Neural crest cell (in vitro differentiated cells): Measurements from ENCODE around the gene ALG12. TPM values are rescaled to one million over a fixed set of nuclear protein-coding genes. Genes with fewer than 3 reads are reported as not detected.
A peak's percentile ranks its signal among the peaks of the same experiment; 100 is the strongest.

ENCODE experiments used
- DNase-seq: peaks from one replicate; pipeline ENCODE4 v3.0.0; 2021; ENCODE audit warnings: low read depth, mixed read lengths, low spot score
- H3K27ac Mint-ChIP-seq: one replicate; pipeline ENCODE4 v1.8.0; 2021; ENCODE audit warnings: mild to moderate bottlenecking, mixed read lengths; ENCODE audit not compliant: unreplicated experiment
- H3K27me3 Mint-ChIP-seq: 2 replicates; pipeline ENCODE4 v1.8.0; 2021; ENCODE audit warnings: low read depth, mild to moderate bottlenecking, mixed read lengths
- H3K36me3 Mint-ChIP-seq: 2 replicates; pipeline ENCODE4 v1.8.0; 2021; ENCODE audit warnings: low read depth, mild to moderate bottlenecking, mixed read lengths
- H3K4me1 Mint-ChIP-seq: 2 replicates; pipeline ENCODE4 v1.8.0; 2021; ENCODE audit warnings: mixed read lengths
- H3K4me3 Mint-ChIP-seq: one replicate; pipeline ENCODE4 v1.8.0; 2021; ENCODE audit warnings: mild to moderate bottlenecking, mixed read lengths
- H3K9me3 Mint-ChIP-seq: 2 replicates; pipeline ENCODE4 v1.8.0; 2021; ENCODE audit warnings: mixed read lengths
- total RNA-seq: library from RNA; stranded (reverse); gene quantifications from 2 replicates; pipeline ENCODE4 v1.2.1, GENCODE V29; 2021
- TF ChIP-seq, protein P1 (sequence below): fragments of 200-600 bp; sonication (generic); conservative IDR thresholded peaks from 2 replicates; pipeline ENCODE4 v1.5.0; 2021; ENCODE audit warnings: antibody characterized with exemption, mild to moderate bottlenecking

Gene ALG12
- total RNA-seq, 1 donor from 2014 or later = 21.2 TPM

DNA sequence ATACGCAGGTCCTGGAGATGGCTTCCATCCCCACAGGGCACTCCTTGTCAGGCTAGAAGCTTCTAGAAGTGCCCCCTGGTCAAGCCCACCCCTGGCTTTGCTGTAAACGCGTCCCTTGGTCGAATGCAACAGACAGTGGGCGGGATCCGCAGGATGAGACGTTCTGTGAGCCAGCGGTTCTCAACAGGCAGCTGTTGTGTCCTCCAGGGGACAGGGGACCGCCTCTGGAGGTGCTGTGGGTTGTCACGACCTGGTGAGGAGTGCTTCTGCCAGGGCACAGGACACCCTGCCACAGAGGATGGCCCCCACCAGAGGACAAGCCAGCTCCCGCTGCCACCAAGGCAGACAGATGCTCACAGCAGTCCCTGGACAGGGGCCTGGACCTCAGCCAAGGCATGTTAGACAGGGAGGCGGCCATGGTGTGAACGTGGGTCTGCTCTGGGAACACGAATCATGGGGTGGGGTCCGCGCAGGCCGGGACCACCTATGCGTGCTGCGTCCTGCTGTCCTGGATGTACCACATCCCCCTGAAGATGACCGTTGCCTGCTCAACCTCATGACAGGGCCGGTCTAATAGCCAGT is 11.8 kb upstream of the ALG12 start:
- Mint-ChIP-seq H3K9me3 (no peaks in the 10 kb centered on the region), H3K27me3 (peaks cover 4% of the 10 kb centered on the region), H3K4me3 (no peak overlapping the region), H3K27ac (no peak overlapping the region), H3K4me1 (peaks cover 26% of the 10 kb centered on the region), H3K36me3 (no peaks in the 10 kb centered on the region)
- TF ChIP-seq, protein P1, sequence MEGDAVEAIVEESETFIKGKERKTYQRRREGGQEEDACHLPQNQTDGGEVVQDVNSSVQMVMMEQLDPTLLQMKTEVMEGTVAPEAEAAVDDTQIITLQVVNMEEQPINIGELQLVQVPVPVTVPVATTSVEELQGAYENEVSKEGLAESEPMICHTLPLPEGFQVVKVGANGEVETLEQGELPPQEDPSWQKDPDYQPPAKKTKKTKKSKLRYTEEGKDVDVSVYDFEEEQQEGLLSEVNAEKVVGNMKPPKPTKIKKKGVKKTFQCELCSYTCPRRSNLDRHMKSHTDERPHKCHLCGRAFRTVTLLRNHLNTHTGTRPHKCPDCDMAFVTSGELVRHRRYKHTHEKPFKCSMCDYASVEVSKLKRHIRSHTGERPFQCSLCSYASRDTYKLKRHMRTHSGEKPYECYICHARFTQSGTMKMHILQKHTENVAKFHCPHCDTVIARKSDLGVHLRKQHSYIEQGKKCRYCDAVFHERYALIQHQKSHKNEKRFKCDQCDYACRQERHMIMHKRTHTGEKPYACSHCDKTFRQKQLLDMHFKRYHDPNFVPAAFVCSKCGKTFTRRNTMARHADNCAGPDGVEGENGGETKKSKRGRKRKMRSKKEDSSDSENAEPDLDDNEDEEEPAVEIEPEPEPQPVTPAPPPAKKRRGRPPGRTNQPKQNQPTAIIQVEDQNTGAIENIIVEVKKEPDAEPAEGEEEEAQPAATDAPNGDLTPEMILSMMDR = no peak
- no peak for DNase-seq

DNA sequence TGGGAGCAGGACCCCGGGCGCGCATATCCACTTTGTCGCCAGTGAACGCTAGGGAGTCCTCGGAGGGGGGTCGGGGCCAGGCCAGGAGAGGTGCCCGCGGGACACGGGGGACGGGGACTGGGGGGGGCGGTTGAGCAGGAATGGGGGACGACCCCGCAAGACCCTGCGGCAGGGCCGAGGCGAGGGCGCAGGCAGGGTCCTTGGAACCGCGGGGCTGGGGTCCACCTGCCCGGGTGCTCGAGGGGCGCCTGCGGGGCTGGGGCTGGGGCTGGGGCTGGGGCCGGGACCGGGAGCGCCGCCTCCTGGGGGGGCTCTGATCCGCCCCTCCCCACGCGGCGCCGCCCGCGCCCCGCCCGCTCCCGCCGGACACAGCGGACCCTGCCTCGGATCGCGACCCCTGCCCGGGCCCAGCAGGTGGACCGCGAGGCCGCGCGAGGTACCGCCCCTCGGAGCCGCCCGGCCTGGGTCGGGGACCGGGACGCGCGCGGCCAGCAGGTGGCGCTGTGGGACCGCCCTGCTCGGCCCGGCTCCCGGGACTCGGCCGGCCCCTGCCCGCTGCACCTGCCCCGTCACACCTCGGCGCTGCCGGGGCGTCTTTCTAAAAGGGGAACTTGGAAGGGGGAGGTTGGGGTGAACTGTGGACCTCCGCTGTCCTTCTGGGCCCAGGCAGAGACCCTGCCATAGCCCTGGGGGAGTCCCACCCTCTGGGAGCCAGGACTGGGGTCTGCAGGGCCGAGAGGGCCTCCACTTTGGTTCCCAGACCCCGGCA is 11.2 kb upstream of the ALG12 start:
- H3K27me3 Mint-ChIP-seq = peaks cover 4% of the 10 kb centered on the region
- peaks cover 26% of the 10 kb centered on the region for H3K4me1 Mint-ChIP-seq
- H3K27ac Mint-ChIP-seq = no peak overlapping the region
- DNase-seq = peak; percentile 75
- H3K4me3 Mint-ChIP-seq = no peak overlapping the region
- no peaks in the 10 kb centered on the region for H3K9me3 Mint-ChIP-seq
- TF ChIP-seq, protein P1 = peak; percentile 92
- H3K36me3 Mint-ChIP-seq = no peaks in the 10 kb centered on the region

DNA sequence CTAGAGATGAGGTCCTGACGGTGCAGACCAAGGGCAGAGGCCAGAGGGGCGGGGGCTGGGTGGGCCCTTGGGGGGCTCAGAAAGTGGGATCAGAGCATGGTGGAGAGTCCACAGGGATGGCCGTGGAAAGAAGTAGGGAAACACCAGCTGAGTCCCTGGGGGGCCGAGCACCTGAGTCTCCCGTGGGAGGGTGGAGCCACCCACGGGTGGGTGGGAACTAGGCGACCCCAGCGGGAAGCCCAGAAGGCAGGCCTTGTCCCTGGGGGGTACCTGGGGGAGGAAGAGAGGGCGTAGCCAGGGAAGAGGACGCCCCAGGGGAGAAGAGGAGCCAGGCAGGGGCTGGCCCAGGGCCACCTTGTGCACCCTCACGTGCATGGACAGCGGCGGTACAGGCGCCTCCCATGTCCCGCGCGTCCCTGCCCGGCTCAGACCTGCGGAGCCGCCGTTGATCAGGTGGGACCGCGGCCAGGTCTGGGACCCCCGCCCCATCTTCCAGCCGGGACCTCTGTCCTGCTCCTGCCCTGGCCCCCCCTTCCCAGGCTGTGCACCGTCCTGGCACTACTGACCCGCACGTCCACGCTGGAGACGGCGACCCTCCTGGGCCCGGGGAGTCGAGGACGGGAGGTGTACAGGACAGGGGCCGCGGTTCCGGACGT is 10.4 kb upstream of the ALG12 start:
- H3K4me1 Mint-ChIP-seq = peaks cover 30% of the 10 kb centered on the region
- no peaks in the 10 kb centered on the region for H3K36me3 Mint-ChIP-seq
- no peak overlapping the region for H3K4me3 Mint-ChIP-seq
- H3K27me3 Mint-ChIP-seq = peaks cover 4% of the 10 kb centered on the region
- H3K9me3 Mint-ChIP-seq = no peaks in the 10 kb centered on the region
- DNase-seq = no peak
- TF ChIP-seq, protein P1 = no peak
- H3K27ac Mint-ChIP-seq = no peak overlapping the region

DNA sequence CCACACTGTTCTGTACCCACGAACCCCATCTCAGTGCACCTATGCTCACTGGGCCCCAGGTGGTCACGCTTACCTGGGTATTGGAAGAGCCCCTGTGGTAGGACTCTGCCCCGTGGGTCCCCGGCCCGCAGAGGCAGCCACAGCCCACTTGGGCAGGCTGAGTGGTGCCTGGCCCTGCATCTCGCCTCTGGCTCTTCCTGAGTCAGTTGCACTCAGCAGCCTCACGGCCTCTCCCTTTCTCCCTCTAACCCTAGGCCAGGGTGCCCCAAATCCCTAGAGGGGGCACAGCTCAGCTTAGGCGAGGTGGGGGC is 9.9 kb upstream of the ALG12 start:
- Mint-ChIP-seq H3K27ac (no peak overlapping the region), H3K36me3 (no peaks in the 10 kb centered on the region)

DNA sequence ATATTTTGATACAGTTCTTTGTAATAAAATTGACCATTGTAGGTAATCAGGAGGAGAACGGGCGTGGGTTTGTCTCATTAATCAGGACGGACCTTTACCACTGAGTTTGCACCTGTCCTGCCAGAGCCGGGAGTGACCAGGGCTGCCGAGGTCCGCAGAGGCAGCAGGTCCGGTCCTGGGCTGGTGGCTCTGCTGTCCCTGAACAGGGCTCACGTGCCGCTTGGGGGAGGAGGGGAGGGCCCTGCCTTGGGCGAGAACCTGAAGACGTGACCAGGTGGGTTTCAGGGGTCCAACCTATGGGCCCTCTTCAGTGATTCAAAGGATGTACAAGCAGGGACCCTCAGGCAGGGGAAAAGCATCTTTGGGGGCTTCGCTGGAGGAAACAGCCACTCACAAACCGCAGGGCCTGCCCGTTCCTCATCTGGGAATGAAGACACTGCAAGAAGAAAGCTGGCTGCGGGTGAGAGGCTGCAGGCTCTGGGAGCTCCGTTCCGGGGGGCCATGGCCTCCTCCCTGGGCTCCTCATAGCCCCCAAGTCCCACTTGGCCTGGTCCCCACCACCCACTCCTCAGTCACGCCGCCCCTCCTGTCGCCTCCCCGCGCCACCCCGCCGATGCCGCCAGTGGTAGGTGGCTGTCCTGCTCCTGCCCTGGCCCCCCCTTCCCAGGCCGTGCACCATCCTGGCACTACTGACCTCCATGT is 9.4 kb upstream of the ALG12 start:
- Mint-ChIP-seq H3K4me3 (peak overlapping the region; percentile 54), H3K27me3 (peaks cover 4% of the 10 kb centered on the region), H3K9me3 (no peaks in the 10 kb centered on the region), H3K36me3 (no peaks in the 10 kb centered on the region), H3K27ac (no peak overlapping the region), H3K4me1 (peaks cover 30% of the 10 kb centered on the region)
- no peak for DNase-seq
- TF ChIP-seq, protein P1 = no peak

More for the DNA sequence above, 9.9 kb upstream of the ALG12 start:
- no peak for DNase-seq
- Mint-ChIP-seq H3K27me3 (peaks cover 4% of the 10 kb centered on the region), H3K9me3 (no peaks in the 10 kb centered on the region), H3K4me3 (no peak overlapping the region), H3K4me1 (peaks cover 32% of the 10 kb centered on the region)
- TF ChIP-seq, protein P1 = no peak
